HG02885 (cell line): ENCODE data around the gene ZBTB7C.

Experiments used
- ATAC-seq: cut with Tn5 transposase; IDR thresholded peaks from one replicate; pipeline ENCODE4 v1.9.1; 2021; ENCODE audit warnings: mild to moderate bottlenecking; ENCODE audit not compliant: unreplicated experiment, poor library complexity

The ZBTB7C gene

GRCh38 chr18:48419277-48420022 lies 10.3 kb upstream of the ZBTB7C start:
- no peak for ATAC-seq

GRCh38 chr18:48418539-48419276 lies 9.5 kb upstream of the ZBTB7C start:
- no peak for ATAC-seq

- no peak for ATAC-seq
Observed at GRCh38 chr18:48417985-48418384, 8.8 kb upstream of the ZBTB7C start.

GRCh38 chr18:48413342-48413741 lies 4.2 kb upstream of the ZBTB7C start:
- no peak for ATAC-seq

GRCh38 chr18:48412339-48412929 lies 3.3 kb upstream of the ZBTB7C start:
- ATAC-seq: no peak

GRCh38 chr18:48410095-48410920 lies 1.1 kb upstream of the ZBTB7C start:
- peak; percentile 97 for ATAC-seq

GRCh38 chr18:48409591-48410094 lies 460 bp upstream of the ZBTB7C start:
- ATAC-seq: peak; percentile 8

- ATAC-seq: no peak
Observed at GRCh38 chr18:48408111-48408726, 964 bp downstream of the ZBTB7C start.

GRCh38 chr18:48407358-48407757 lies 1.8 kb downstream of the ZBTB7C start:
- ATAC-seq: no peak

- ATAC-seq: no peak
Observed at GRCh38 chr18:48405978-48406377, 3.2 kb downstream of the ZBTB7C start.

- no peak for ATAC-seq
Observed at GRCh38 chr18:48404716-48405507, 4.3 kb downstream of the ZBTB7C start.

GRCh38 chr18:48402953-48403352 lies 6.2 kb downstream of the ZBTB7C start:
- no peak for ATAC-seq

GRCh38 chr18:48399303-48400075 lies 9.7 kb downstream of the ZBTB7C start:
- ATAC-seq: no peak

GRCh38 chr18:48398074-48398473 lies 11.1 kb downstream of the ZBTB7C start:
- ATAC-seq: no peak

- ATAC-seq: no peak
Observed at GRCh38 chr18:48397021-48397420, 12.2 kb downstream of the ZBTB7C start.

GRCh38 chr18:48396561-48396960 lies 12.6 kb downstream of the ZBTB7C start:
- no peak for ATAC-seq

GRCh38 chr18:48395646-48396045 lies 13.5 kb downstream of the ZBTB7C start:
- no peak for ATAC-seq

GRCh38 chr18:48394176-48394575 lies 15.0 kb downstream of the ZBTB7C start:
- no peak for ATAC-seq
